ENCODE measurements around the gene EFTUD2.

DNA sequence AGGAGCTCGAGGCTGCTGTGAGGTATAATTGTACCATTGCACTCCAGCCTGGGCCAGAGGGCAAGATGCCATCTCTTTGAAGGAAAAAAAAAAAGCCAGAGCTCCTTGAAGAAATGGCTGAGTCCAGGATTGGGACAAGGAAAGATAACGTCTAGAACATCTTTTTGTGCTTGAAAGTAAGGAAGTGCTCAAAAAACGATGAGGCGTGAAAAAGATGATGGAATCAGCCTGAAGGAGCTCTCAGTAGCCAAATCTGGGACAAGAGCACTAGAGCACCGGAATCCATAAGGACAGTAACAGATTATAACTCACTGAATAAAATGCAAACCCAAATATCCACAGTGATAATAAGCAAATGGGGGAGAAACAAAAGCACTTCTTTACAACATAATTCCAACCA, 22.1 kb downstream of the EFTUD2 start:
- TF ChIP-seq, protein P1, sequence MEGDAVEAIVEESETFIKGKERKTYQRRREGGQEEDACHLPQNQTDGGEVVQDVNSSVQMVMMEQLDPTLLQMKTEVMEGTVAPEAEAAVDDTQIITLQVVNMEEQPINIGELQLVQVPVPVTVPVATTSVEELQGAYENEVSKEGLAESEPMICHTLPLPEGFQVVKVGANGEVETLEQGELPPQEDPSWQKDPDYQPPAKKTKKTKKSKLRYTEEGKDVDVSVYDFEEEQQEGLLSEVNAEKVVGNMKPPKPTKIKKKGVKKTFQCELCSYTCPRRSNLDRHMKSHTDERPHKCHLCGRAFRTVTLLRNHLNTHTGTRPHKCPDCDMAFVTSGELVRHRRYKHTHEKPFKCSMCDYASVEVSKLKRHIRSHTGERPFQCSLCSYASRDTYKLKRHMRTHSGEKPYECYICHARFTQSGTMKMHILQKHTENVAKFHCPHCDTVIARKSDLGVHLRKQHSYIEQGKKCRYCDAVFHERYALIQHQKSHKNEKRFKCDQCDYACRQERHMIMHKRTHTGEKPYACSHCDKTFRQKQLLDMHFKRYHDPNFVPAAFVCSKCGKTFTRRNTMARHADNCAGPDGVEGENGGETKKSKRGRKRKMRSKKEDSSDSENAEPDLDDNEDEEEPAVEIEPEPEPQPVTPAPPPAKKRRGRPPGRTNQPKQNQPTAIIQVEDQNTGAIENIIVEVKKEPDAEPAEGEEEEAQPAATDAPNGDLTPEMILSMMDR (IDR thresholded peaks at IDR 0.05), result no peak
- no peak for TF ChIP-seq POLR2A (IDR thresholded peaks at IDR 0.05)

Data from body of pancreas (tissue), 4 donors.